K562 (cell line): Measurements from ENCODE around the gene DDX39A. TPM values are rescaled to one million over a fixed set of nuclear protein-coding genes. Genes with fewer than 3 reads are reported as not detected.

Experiments
- CHD7 ChIP-seq: fragments of 200-600 bp; sonication (generic); IDR thresholded peaks from one replicate; pipeline ENCODE4 v1.6.1; 2012; ENCODE audit warnings: mild to moderate bottlenecking, low read depth, low read length, inconsistent platforms
- polyA plus RNA-seq, 8 experiments: library from polyadenylated mRNA; depleted of rRNA in 4 of 8; stranded (reverse) in 5 of 8; unstranded in 3 of 8; fragments of >200 nt; fragmentation: Nextera tagmentation in 2 of 8; fragmentation: Illumina TruSeq in 1 of 8; extraction: Ambion mirVana in 2 of 8; extraction: Trizol in 1 of 8; gene quantifications; 2 replicates each; pipeline versions ENCODE4 v1.2.1 to v1.2.3, GENCODE V29; 2011 to 2014; ENCODE audit warnings: inconsistent platforms in 1 of 8, missing spikeins in 1 of 8
- total RNA-seq, 7 experiments: library from RNA; depleted of rRNA in 6 of 7; stranded (reverse); fragments of >200 nt in 6 of 7; fragmentation: Illumina TruSeq in 2 of 7; extraction: Trizol in 2 of 7; gene quantifications; 2 replicates each; pipeline versions ENCODE4 v1.2.1 to v1.2.3, GENCODE V29; 2011 to 2021; ENCODE audit warnings: low replicate concordance in 1 of 7

The DDX39A gene
- total and polyA plus RNA-seq, 9 of the 15 experiments (the other 6 are each of a cell fraction or from before 2014, with no cell fraction given), result 90.3 to 250 (median 188) TPM

- no peak for TF ChIP-seq CHD7
Measured at GRCh38 chr19:14460935-14461334, 41.8 kb upstream of the DDX39A start (continued).
